HCEC 1CT (cell line): Measurements from ENCODE around the gene NUCKS1.

Experiments
- DNase-seq: peaks from one replicate; pipeline ENCODE4 v3.0.0-alpha.2; 2017

The NUCKS1 gene

GRCh38 chr1:205750138-205751035 is at the start of gene NUCKS1:
TSS of gene NUCKS1 (minus strand) at chr1:205750182. CDS start at chr1:205749973, 209 bp downstream.
- DNase-seq = peak; percentile 99

GRCh38 chr1:205798577-205798976 is 48.6 kb upstream of the NUCKS1 start:
- DNase-seq = no peak

GRCh38 chr1:205797168-205797567 is 47.2 kb upstream of the NUCKS1 start:
- no peak for DNase-seq

- DNase-seq = no peak
Observed at GRCh38 chr1:205794011-205794730, 44.2 kb upstream of the NUCKS1 start.

GRCh38 chr1:205792961-205793673 is 43.1 kb upstream of the NUCKS1 start:
- no peak for DNase-seq

- no peak for DNase-seq
Observed at GRCh38 chr1:205792481-205792881, 42.5 kb upstream of the NUCKS1 start.

GRCh38 chr1:205791568-205792180 is 41.7 kb upstream of the NUCKS1 start:
- peak; percentile 41 for DNase-seq

- no peak for DNase-seq
Observed at GRCh38 chr1:205787287-205787916, 37.4 kb upstream of the NUCKS1 start.

- DNase-seq = no peak
Observed at GRCh38 chr1:205786601-205787000, 36.6 kb upstream of the NUCKS1 start.

GRCh38 chr1:205785446-205785845 is 35.5 kb upstream of the NUCKS1 start:
- DNase-seq = no peak

GRCh38 chr1:205783904-205784303 is 33.9 kb upstream of the NUCKS1 start:
- DNase-seq = no peak

- no peak for DNase-seq
Observed at GRCh38 chr1:205783433-205783795, 33.4 kb upstream of the NUCKS1 start.

GRCh38 chr1:205782627-205783432 is 32.8 kb upstream of the NUCKS1 start:
- DNase-seq = no peak

- DNase-seq = no peak
Observed at GRCh38 chr1:205780335-205780734, 30.4 kb upstream of the NUCKS1 start.

GRCh38 chr1:205777994-205778393 is 28.0 kb upstream of the NUCKS1 start:
- no peak for DNase-seq

GRCh38 chr1:205775717-205776056 is 25.7 kb upstream of the NUCKS1 start:
- DNase-seq = peak; percentile 75

GRCh38 chr1:205775015-205775716 is 25.2 kb upstream of the NUCKS1 start, which contains the start of gene RAB29:
TSS of gene RAB29 (minus strand) at chr1:205775482. CDS start at chr1:205774956, 526 bp downstream.
- DNase-seq = peak; percentile 76

GRCh38 chr1:205774198-205775014 is 24.4 kb upstream of the NUCKS1 start:
- no peak for DNase-seq

GRCh38 chr1:205772607-205773032 is 22.6 kb upstream of the NUCKS1 start:
- no peak for DNase-seq

- DNase-seq = no peak
Observed at GRCh38 chr1:205770618-205771017, 20.6 kb upstream of the NUCKS1 start.
